GM21786 (cell line): ENCODE results near the gene PRKG2.

Experiments
- ATAC-seq: cut with Tn5 transposase; IDR thresholded peaks from one replicate; pipeline ENCODE4 v1.9.1; 2021; ENCODE audit not compliant: unreplicated experiment

PRKG2 gene

GRCh38 chr4:81218206-81218605, 3.2 kb upstream of the PRKG2 start:
- ATAC-seq = no peak

GRCh38 chr4:81217779-81218178, 2.8 kb upstream of the PRKG2 start:
- no peak for ATAC-seq

- ATAC-seq = no peak
These were observed 909 bp upstream of the PRKG2 start for GRCh38 chr4:81215931-81216330.

- no peak for ATAC-seq
These were observed 710 bp downstream of the PRKG2 start for GRCh38 chr4:81214144-81214880.

- no peak for ATAC-seq
These were observed 1.4 kb downstream of the PRKG2 start for GRCh38 chr4:81213671-81214070.

- no peak for ATAC-seq
These were observed 3.1 kb downstream of the PRKG2 start for GRCh38 chr4:81211956-81212355.

- ATAC-seq = no peak
These were observed 7.2 kb downstream of the PRKG2 start for GRCh38 chr4:81207828-81208227.

- no peak for ATAC-seq
These were observed 9.7 kb downstream of the PRKG2 start for GRCh38 chr4:81205302-81205701.

GRCh38 chr4:81204571-81204970, 10.5 kb downstream of the PRKG2 start:
- ATAC-seq = no peak

- ATAC-seq = no peak
These were observed 15.2 kb downstream of the PRKG2 start for GRCh38 chr4:81199831-81200230.

GRCh38 chr4:81198609-81199008, 16.4 kb downstream of the PRKG2 start:
- no peak for ATAC-seq

- ATAC-seq = no peak
These were observed 17.0 kb downstream of the PRKG2 start for GRCh38 chr4:81197864-81198524.

GRCh38 chr4:81196126-81196650, 18.8 kb downstream of the PRKG2 start:
- no peak for ATAC-seq

- no peak for ATAC-seq
These were observed 19.5 kb downstream of the PRKG2 start for GRCh38 chr4:81195475-81195874.

GRCh38 chr4:81194286-81194685, 20.7 kb downstream of the PRKG2 start:
- no peak for ATAC-seq

GRCh38 chr4:81180916-81181315, 34.1 kb downstream of the PRKG2 start:
- no peak for ATAC-seq

- no peak for ATAC-seq
These were observed 35.7 kb downstream of the PRKG2 start for GRCh38 chr4:81179326-81179725.

- no peak for ATAC-seq
These were observed 41.8 kb downstream of the PRKG2 start for GRCh38 chr4:81173213-81173612.

- ATAC-seq = no peak
These were observed 48.4 kb downstream of the PRKG2 start for GRCh38 chr4:81166458-81167160.

GRCh38 chr4:81165861-81166430, 49.1 kb downstream of the PRKG2 start:
- ATAC-seq = no peak

- no peak for ATAC-seq
These were observed 50.2 kb downstream of the PRKG2 start for GRCh38 chr4:81164623-81165416.
